Stimulated activated CD4-positive, alpha-beta T cell treated with anti-CD3 and anti-CD28 coated beads, Interleukin-4, amount 100 ng/mL, for 1 hour (primary cell): Measurements from ENCODE around the gene PLD3.
"Not testable (repeated sequence)": the region's sequence is repeated elsewhere in the genome, so short reads cannot be mapped to it uniquely, and the experiment has no call there.

ENCODE experiments used
- DNase-seq: peaks from one replicate; pipeline ENCODE4 v3.0.0-alpha.2; 2020

PLD3 gene

DNA sequence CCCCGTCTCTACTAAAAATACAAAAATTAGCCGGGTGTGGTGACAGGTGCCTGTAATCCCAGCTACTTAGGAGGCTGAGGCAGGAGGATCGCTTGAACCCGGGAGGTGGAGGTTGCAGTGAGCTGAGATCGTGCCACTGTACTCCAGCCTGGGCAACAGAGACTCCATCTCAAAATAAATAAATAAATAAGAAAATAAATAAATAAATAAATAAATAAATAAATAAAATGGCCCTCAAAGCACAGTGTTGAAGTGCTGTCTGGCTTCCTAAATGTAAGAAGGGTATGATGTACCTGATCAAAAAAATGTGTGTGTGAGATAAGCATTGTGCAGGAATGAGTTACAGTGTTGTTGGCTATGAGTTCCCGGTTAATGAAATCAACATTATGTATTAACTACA is 15.4 kb upstream of the PLD3 start:
- not testable (repeated sequence) for DNase-seq

- DNase-seq: no peak
Observed at GRCh38 chr19:40335101-40335500, 13.4 kb upstream of the PLD3 start.

DNA sequence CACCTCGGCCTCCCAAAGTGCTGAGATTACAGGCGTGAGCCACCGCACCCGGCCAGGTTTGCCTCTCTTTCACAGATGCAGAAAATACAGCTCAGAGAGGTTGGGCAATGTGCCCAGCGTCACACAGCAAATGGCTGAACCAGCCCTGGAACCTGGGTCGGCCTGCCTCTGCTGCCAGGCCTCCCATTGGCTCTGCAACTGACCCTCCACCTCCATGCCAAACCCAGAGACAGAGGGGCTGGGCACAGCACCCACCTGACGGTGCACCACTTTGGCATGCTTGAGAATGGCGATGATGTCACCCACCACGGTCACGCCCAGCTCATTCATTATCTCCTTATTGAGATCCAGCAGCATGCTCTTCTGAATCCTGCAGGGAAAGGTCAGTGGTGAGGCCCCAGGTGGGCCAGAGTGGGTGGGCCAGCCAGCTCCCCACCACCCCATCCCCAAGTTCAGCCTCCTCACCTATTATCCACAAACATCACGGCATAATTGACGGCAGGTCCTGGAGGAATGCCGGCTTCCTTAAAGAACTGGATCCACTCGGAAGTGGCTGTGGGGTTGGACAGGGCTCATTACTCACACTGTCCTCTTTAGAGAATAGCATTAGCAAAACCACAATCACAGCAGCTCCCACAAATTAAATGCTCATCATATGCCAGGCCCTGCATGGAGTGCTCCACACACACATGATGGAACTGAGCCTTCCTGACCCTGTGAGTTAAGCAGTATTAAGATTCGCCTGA is 12.5 kb upstream of the PLD3 start:
- no peak for DNase-seq

GRCh38 chr19:40336601-40336900 is 11.9 kb upstream of the PLD3 start:
- DNase-seq: no peak

GRCh38 chr19:40337107-40337506 is 11.4 kb upstream of the PLD3 start:
- no peak for DNase-seq

GRCh38 chr19:40337594-40337993 is 10.9 kb upstream of the PLD3 start:
- no peak for DNase-seq

- no peak for DNase-seq
Observed at GRCh38 chr19:40339018-40339728, 9.3 kb upstream of the PLD3 start.

DNA sequence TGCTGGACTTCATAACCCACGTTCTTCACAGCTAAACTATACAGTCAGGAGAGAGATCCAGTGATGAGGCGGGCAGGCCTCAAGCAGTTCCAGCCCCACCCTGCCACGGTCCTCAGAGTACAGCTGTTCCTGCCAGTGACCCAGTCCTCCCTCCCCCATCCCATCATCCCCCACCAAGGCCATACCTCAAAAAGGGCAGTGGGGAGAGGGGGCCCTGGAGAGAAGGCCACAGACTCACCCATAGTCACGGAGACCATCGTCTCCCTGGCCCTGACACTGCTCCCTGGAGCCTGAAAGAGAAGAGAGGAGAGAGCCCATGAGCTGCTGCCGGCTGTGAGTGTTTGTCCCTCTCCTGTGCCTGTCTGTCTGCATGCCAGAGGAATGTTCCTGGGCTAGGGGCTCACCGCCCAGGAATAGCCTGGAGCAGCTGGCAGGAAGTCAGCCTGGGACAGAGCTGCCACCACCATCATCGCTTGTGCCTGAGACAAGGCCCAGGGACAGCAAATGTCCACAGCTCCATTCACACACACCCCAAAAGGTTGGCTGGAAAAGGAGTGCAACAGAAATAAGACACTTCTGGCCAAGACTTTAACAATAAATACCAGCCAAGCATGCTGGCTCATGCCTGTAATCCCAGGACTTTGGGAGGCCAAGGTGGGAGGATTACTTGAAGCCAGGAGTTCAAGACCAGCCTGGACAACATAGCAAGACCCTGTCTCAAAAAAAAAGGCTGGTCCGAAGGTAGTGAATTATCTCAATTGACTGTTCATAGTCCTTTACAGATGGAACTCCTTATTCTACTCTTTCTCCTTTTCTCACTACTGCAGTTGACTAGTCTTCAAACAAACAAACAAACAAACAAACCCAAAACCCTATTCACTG is 6.7 kb upstream of the PLD3 start:
- DNase-seq: no peak

DNA sequence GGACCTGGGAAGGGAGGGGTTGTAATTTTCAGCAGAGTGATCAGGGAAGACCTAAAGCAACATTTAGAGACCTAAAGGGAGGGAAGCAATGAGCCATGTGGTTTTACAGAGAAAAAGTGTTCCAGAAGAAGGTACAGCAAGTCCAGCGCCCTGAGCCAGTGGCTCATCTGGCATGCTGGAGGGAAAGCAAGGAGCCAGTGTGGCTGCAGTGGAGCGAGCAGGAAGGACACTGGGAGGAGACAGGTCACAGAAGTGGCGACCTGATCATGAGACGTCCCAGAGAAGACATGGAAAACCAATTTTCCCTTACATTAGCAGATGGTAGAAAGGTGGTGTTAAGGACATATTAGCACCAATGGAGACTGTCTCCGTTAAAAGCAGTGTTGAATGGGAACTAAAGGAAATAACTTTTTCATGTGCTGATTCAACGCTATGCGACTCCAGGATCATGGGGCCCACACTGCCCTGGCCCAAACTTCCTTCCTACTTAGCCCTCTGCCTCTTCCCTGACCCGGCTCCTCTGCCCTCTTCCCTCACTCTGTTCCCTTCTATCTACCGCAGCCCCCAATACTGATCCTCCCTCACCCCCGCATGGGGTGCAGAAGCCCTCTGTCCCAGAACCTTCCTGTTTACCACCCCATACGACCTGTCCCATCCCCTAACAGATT is 5.7 kb upstream of the PLD3 start:
- no peak for DNase-seq

DNA sequence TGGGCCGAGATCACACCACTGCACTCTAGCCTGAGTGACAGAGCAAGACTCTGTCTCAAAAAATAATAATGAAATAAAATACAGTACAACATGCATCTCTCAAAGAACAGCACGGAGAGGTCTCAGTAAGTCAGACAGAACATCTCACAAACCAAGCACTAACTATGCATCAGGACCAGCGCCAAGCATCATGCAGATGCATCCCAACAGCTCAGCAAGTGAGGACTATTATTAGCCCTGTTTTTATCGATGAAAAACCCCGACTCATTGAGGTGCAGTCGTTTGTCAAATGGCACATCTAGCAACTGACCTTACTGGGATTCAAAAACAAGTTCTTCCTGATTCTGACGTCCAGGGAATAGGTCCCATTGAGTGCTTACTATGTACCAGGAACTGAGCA is 4.1 kb upstream of the PLD3 start:
- no peak for DNase-seq

DNA sequence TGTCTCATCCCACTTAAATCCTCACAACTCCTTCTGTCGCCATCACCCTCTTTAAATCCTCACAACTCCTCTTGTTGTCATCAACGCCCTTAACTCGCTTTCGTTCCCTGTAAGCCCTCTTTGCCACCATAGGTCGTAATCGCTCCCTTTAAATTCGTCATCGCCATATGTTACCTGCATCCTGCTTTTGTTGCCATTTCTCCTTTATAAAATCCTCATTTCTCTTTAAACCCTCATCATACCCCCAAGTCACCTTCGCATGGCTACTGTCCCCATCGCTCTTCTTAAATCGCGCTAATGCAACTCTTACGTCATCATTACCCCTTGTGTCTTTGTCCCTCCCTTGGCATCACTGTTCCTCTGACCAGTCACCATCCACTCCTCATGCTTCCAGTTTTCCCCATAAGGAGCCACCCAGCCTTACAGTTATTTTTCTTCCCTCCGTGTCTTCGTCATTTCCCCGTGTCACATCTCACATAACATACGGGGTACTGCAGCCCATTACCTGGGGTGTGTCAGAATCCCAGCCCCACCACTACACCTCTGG is 539 bp downstream of the PLD3 start:
- DNase-seq: no peak

DNA sequence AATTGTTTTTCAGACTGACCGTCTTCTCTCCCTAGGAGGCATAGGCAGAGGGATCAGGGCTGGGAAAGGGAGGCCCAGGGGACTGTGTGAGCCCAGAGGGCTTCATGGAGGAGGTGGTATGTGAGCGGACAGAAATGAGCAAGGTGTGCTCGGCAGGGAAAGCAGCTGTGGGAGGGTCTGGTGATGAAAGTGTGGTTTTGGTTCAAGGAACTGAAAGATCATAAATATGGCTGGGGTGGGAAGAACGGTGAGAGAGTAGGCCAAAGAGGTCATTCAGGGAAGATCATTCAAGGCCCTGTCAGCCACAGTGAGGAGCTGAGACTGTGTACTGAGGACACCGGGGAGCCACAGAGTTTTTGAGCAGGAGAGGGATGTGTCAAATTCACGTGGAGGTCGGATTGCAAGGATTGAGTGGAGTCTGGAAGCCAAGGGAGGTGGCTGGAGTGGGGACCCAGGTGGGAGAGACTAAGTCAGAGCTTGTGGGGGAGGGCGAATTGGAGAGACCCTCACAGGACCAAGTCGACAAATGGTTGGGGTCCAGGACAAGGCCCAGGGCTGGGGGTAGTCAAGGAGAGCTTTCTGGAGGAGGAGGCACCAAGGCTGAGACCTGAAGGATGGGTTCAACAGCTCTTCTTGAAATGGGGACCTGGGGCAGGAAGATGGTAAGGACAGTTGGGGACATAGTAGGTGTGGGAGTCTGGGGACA is 7.6 kb downstream of the PLD3 start:
- no peak for DNase-seq

GRCh38 chr19:40356681-40357595 is 8.4 kb downstream of the PLD3 start:
- no peak for DNase-seq

DNA sequence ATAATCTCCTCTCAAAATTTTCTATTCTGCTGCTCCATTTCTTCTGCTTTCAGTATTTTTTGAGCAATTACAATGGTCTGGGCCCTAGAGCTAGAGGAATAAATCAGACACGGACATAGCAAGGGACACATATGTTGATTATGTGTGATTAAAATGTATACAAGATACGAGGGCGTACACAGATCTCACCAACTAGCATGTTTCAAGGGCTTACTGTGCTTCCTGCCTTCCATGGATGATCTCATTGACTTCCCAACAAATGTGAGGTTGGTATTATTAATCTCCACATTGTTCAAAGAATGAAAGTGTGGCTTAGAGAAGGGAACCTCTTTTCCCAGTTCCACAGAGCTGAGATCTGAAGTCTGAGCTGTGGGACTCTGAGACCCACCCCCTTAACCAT is 9.1 kb downstream of the PLD3 start:
- DNase-seq: no peak

GRCh38 chr19:40358773-40359172 is 10.3 kb downstream of the PLD3 start:
- DNase-seq: no peak

DNA sequence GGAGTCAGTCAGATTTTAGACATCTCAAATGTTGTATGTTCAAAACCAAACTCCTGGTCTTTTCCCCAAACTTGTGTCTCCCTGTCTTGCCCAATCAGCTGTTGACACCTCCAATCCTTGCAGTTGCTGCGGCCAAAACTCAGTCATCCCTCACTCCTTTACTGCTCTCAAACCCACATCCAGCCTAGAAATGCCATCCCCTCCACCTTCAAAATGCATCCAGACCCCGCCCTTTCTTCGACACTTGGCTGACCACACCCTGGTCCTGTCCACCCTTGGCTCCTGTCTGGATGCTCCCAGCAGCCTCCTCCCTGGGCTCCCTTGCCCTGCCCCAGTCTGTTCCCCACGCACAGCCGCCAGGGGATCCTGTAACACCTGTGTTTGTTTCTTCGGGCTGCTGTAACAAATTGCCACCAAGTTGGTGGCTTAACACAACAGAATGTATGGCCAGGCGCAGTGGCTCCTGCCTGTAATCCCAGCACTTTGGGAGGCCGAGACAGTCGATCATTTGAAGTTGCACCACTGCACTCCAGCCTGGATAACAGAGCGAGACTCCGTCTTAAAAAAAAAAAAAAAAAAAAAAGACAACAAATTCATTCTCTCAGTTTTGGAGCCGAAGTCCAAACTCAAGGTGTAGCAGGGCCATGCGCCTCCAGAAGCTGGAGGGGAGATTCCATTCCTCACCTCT is 11.7 kb downstream of the PLD3 start:
- no peak for DNase-seq

DNA sequence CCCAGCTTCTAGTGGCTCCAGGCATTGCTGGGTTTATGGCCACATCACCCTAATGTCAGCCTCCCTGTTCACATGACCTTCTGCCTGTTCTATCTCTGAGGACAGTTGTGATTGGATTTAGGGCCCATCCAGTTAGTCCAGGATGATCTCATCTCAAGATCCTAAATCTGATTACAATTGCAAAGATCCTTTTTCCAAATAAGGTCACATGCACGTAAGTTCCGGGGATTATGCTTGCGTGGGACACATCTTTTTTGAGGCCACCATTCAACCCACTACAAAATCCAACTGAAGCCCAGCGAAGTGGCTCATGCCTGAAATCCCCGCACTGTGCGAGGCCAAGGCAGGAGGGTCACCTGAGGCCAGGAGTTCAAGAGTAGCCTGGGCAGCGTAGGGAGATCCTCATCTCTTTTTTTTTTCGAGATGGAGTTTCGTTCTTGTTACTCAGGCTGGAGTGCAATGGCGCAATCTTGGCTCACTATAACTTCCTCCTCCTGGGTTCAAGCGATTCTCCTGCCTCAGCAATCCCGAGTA is 12.3 kb downstream of the PLD3 start:
- DNase-seq: no peak

DNA sequence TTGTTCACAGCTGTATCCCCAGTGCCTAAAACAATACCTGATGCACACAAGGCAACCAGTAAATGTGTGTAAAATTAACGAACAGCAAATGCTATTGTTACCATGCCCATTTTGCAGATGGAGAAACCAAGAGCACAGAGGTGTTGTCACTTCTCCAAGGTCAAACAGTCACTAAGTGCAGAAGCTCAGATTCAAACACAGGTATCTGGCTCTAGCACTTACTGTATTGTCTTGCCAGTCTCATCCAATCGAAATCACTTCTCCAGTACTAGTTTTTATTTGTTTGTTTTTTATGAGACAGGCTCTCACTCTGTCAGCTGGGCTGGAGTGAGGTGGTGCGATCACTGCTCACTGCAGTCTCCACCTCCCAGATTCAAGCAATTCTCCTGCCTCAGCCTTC is 13.7 kb downstream of the PLD3 start:
- no peak for DNase-seq

DNA sequence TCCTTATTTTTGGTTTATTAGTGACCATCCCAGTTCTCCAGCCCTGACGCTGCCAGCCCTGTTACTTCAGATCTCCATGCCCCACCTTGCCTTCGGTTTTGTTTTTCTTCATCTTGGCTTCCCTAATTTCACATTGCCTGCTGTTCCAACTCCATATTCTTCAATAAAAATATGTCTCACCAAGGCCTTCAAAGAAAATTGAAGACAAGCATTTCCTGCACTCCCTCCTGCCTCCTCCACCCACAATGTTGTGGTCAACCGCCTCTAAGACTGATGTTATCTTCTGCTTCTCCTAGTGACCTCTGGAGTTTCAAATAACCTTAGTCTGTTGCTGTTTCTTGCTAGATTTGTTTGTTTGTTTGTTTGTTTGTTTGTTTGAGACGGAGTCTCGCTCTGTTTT is 14.6 kb downstream of the PLD3 start:
- no peak for DNase-seq

GRCh38 chr19:40365010-40365409 is 16.5 kb downstream of the PLD3 start:
- DNase-seq: no peak
